K562 (cell line): Measurements from ENCODE around the gene MTA1. TPM values are rescaled to one million over a fixed set of nuclear protein-coding genes. Genes with fewer than 3 reads are reported as not detected.

Experiments
- ATAC-seq: fragments of 200-7000 bp; cut with Tn5 transposase; 3 replicates; pipeline ENCODE4 v1.9.1; 2020; ENCODE audit warnings: moderate library complexity
- BruUV-seq: library from RNA; stranded (reverse); fragments of 400-500 nt; replicated peaks from 2 replicates; lab custom pipeline; 2021; lab: Mats Ljungman, UMichigan
- CTCF ChIA-PET: fragments of 300-600 bp; formaldehyde crosslinking; extraction: SDS; loops from one replicate; lab custom pipeline; 2021; ENCODE audit warnings: low intra/inter-chr PET ratio; lab: Yijun Ruan, JAX
- POLR2A ChIA-PET: fragments of 300-600, 350-650 bp; sonication (Branson Sonifier 250); formaldehyde crosslinking; extraction: SDS; loops from one replicate; lab custom pipeline; 2021; ENCODE audit warnings: antibody characterized with exemption, inconsistent platforms; lab: Yijun Ruan, JAX
- DNase-seq, 4 experiments: peaks; one replicate each; pipeline versions ENCODE4 v3.0.0 to v3.0.0-alpha.2; 2011 to 2018; ENCODE audit warnings: low spot score in 3 of 4, mixed read lengths in 3 of 4; ENCODE audit errors: extremely low read depth in 1 of 4
- FAIRE-seq: peaks from 2 replicates; lab custom pipeline; 2011; peaks lifted over from hg19 to GRCh38; lab: Jason Lieb, UNC
- H2AFZ ChIP-seq: 2 replicates; pipeline ENCODE4 v1.6.0; 2011; ENCODE audit warnings: low read depth, low read length, control low read depth, inconsistent platforms
- H3K27ac ChIP-seq: fragments of 200-600 bp; 3 replicates; pipeline ENCODE4 v1.8.0; 2011; ENCODE audit warnings: low read depth, mild to moderate bottlenecking, control low read depth, inconsistent platforms, low read length, moderate library complexity, mixed read lengths; ENCODE audit errors: extremely low read depth
- H3K27me3 ChIP-seq, 2 experiments: fragments of 300-600 bp in 1 of 2; 2 replicates in 1 of 2; 3 replicates in 1 of 2; pipeline versions ENCODE4 v1.6.0 to v1.8.0; 2011; ENCODE audit warnings: inconsistent platforms in 2 of 2, low read length in 2 of 2, mild to moderate bottlenecking in 1 of 2, mixed read lengths in 1 of 2, moderate library complexity in 1 of 2; ENCODE audit not compliant: control insufficient read depth in 2 of 2, insufficient read depth in 2 of 2
- H3K36me3 ChIP-seq: fragments of 300-600 bp; 3 replicates; pipeline ENCODE4 v1.8.0; 2011; ENCODE audit warnings: mild to moderate bottlenecking, low read length, inconsistent platforms; ENCODE audit not compliant: control insufficient read depth, insufficient read depth
- H3K4me1 ChIP-seq, 2 experiments: fragments of 200-600 bp in 1 of 2; replicated peaks in 1 of 2; 2 replicates in 1 of 2; 3 replicates in 1 of 2; pipeline versions ENCODE4 v1.5.1 to v1.8.0; 2011; ENCODE audit warnings: inconsistent platforms in 2 of 2, low read length in 2 of 2, mild to moderate bottlenecking in 1 of 2, mixed read lengths in 1 of 2, moderate library complexity in 1 of 2; ENCODE audit not compliant: control insufficient read depth in 2 of 2, insufficient read depth in 2 of 2
- H3K4me2 ChIP-seq: 2 replicates; pipeline ENCODE4 v1.6.1; 2011; ENCODE audit warnings: low read length, control low read depth, inconsistent platforms, mixed read lengths; ENCODE audit not compliant: insufficient read depth
- H3K4me3 ChIP-seq: fragments of 200-600 bp; sonication (generic), shearing (Covaris generic); 2 replicates; pipeline ENCODE4 v1.5.1; 2016; ENCODE audit warnings: control low read depth, inconsistent platforms
- H3K79me2 ChIP-seq: fragments of 200-600 bp; 3 replicates; pipeline ENCODE4 v1.8.0; 2011; ENCODE audit warnings: low read length, inconsistent platforms; ENCODE audit not compliant: control insufficient read depth, insufficient read depth
- H3K9ac ChIP-seq, 2 experiments: 2 replicates each; pipeline versions ENCODE4 v1.6.0 to v1.6.1; 2011; ENCODE audit warnings: low read depth in 2 of 2, low read length in 2 of 2, control low read depth in 1 of 2, inconsistent platforms in 1 of 2, mild to moderate bottlenecking in 1 of 2, mixed read lengths in 1 of 2; ENCODE audit not compliant: insufficient read depth in 1 of 2
- H3K9me1 ChIP-seq: one replicate; pipeline ENCODE4 v1.6.0; 2011; ENCODE audit warnings: inconsistent platforms, mild to moderate bottlenecking, low read length, moderate library complexity; ENCODE audit not compliant: control insufficient read depth, insufficient read depth
- H3K9me3 ChIP-seq: replicated peaks from 2 replicates; pipeline ENCODE4 v1.5.1; 2011; ENCODE audit warnings: low read depth, low read length, inconsistent platforms; ENCODE audit not compliant: control insufficient read depth, insufficient read depth
- H4K20me1 ChIP-seq: replicated peaks from 2 replicates; pipeline ENCODE4 v1.6.1; 2011; ENCODE audit warnings: low read length, inconsistent platforms, mixed read lengths; ENCODE audit not compliant: control insufficient read depth, insufficient read depth
- CBFA2T3 ChIP-seq: fragments of 450-650 bp; IDR thresholded peaks from 2 replicates; pipeline ENCODE4 v1.6.1; 2017
- CREB3L1 ChIP-seq: fragments of 450-650 bp; IDR thresholded peaks from 2 replicates; pipeline ENCODE4 v1.6.1; 2014; ENCODE audit warnings: low read depth, mild to moderate bottlenecking, moderate library complexity, borderline replicate concordance
- GABPB2 ChIP-seq: fragments of 250-450 bp; sonication (Bioruptor Pico); conservative IDR thresholded peaks from 2 replicates; pipeline ENCODE4 v1.5.1; 2021; ENCODE audit warnings: mild to moderate bottlenecking
- HDAC6 ChIP-seq: IDR thresholded peaks from 2 replicates; pipeline ENCODE4 v1.6.1; 2012; ENCODE audit warnings: low read depth, mild to moderate bottlenecking, control low read depth, inconsistent platforms, low read length, moderate library complexity
- HMBOX1 ChIP-seq: sonication (generic); IDR thresholded peaks from 2 replicates; pipeline ENCODE4 v1.6.1; 2016
- HNRNPK ChIP-seq: fragments of 200-400 bp; formaldehyde crosslinking; IDR thresholded peaks from one replicate; pipeline ENCODE4 v1.6.1; 2018; ENCODE audit warnings: mild to moderate bottlenecking, low read depth, low read length; ENCODE audit not compliant: poor library complexity, severe bottlenecking
- KDM5B ChIP-seq: fragments of 200-600 bp; sonication (generic); IDR thresholded peaks from 2 replicates; pipeline ENCODE4 v1.6.1; 2012; ENCODE audit warnings: low read depth, mild to moderate bottlenecking, moderate library complexity, low read length, control low read depth, inconsistent platforms; ENCODE audit not compliant: insufficient replicate concordance
- MTA3 ChIP-seq: fragments of 450-650 bp; formaldehyde crosslinking; IDR thresholded peaks from 2 replicates; pipeline ENCODE4 v1.6.1; 2017; ENCODE audit warnings: mild to moderate bottlenecking, borderline replicate concordance
- NFE2L1 ChIP-seq: fragments of 450-650 bp; IDR thresholded peaks from 2 replicates; pipeline ENCODE4 v1.6.1; 2016; ENCODE audit warnings: missing genetic modification characterization, low read depth, mild to moderate bottlenecking, missing compliant biosample characterization, moderate library complexity, borderline replicate concordance
- PHB2 ChIP-seq: fragments of 450-650 bp; IDR thresholded peaks from 2 replicates; pipeline ENCODE4 v1.6.1; 2017; ENCODE audit warnings: low read depth
- RBM17 ChIP-seq: fragments of 200-400 bp; formaldehyde crosslinking; IDR thresholded peaks from 2 replicates; pipeline ENCODE4 v1.6.1; 2017; ENCODE audit warnings: low read depth, mild to moderate bottlenecking, low read length, borderline replicate concordance
- RFX1 ChIP-seq: fragments of 450-650 bp; IDR thresholded peaks from 2 replicates; pipeline ENCODE4 v1.6.1; 2016; ENCODE audit warnings: mild to moderate bottlenecking, moderate library complexity
- SMARCB1 ChIP-seq: IDR thresholded peaks from 2 replicates; pipeline ENCODE4 v1.6.1; 2011; ENCODE audit warnings: improper control_type of control experiment, low read depth; ENCODE audit not compliant: insufficient read length
- TRIM28 ChIP-seq: fragments of 450-650 bp; IDR thresholded peaks from 2 replicates; pipeline ENCODE4 v1.6.1; 2017
- ZNF143 ChIP-seq: sonication (generic); formaldehyde crosslinking; IDR thresholded peaks from 2 replicates; pipeline ENCODE4 v1.9.0; 2022; ENCODE audit warnings: mild to moderate bottlenecking, missing genetic modification reagents
- ZNF175 ChIP-seq: fragments of 200-800 bp; sonication (Bioruptor generic); IDR thresholded peaks from 2 replicates; pipeline ENCODE4 v1.6.1; 2016; ENCODE audit warnings: low read depth, mild to moderate bottlenecking, missing genetic modification characterization, missing compliant biosample characterization
- ZNF197 ChIP-seq: fragments of 200-800 bp; sonication (Bioruptor generic); IDR thresholded peaks from 2 replicates; pipeline ENCODE4 v1.6.1; 2016; ENCODE audit warnings: low read depth, missing genetic modification characterization, missing compliant biosample characterization
- ZNF347 ChIP-seq: fragments of 450-650 bp; formaldehyde crosslinking; IDR thresholded peaks from 2 replicates; pipeline ENCODE4 v1.4.0; 2020; ENCODE audit warnings: low read depth, mild to moderate bottlenecking, moderate library complexity
- ZNF589 ChIP-seq: fragments of 200-800 bp; sonication (Bioruptor generic); IDR thresholded peaks from 2 replicates; pipeline ENCODE4 v1.6.1; 2016; ENCODE audit warnings: low read depth, missing genetic modification characterization, missing compliant biosample characterization
- WGBS: fragments of 100-300 bp; shearing (Covaris generic); methylation state at CpG from one replicate; pipeline ENCODE4 v1.1.6; 2016; ENCODE audit warnings: low coverage, mixed read lengths; ENCODE audit not compliant: insufficient coverage; ENCODE audit errors: missing lambda C conversion rate; 5-methylcytosine and 5-hydroxymethylcytosine counted together
- in situ Hi-C: fragments of 300-500 bp; cut with MboI; formaldehyde crosslinking; loops from 4 replicates; pipeline ENCODE4 v1.15.0; 2018; ENCODE audit warnings: inconsistent platforms, mixed read lengths
- intact Hi-C: fragments of 100-400 bp; cut with micrococcal nuclease; formaldehyde crosslinking; loops from 2 replicates; pipeline ENCODE4 v1.14.2; 2022
- polyA plus RNA-seq, 8 experiments: library from polyadenylated mRNA; depleted of rRNA in 4 of 8; stranded (reverse) in 5 of 8; unstranded in 3 of 8; fragments of >200 nt; fragmentation: Nextera tagmentation in 2 of 8; fragmentation: Illumina TruSeq in 1 of 8; extraction: Ambion mirVana in 2 of 8; extraction: Trizol in 1 of 8; gene quantifications; 2 replicates each; pipeline versions ENCODE4 v1.2.1 to v1.2.3, GENCODE V29; 2011 to 2014; ENCODE audit warnings: inconsistent platforms in 1 of 8, missing spikeins in 1 of 8
- total RNA-seq, 7 experiments: library from RNA; depleted of rRNA in 6 of 7; stranded (reverse); fragments of >200 nt in 6 of 7; fragmentation: Illumina TruSeq in 2 of 7; extraction: Trizol in 2 of 7; gene quantifications; 2 replicates each; pipeline versions ENCODE4 v1.2.1 to v1.2.3, GENCODE V29; 2011 to 2021; ENCODE audit warnings: low replicate concordance in 1 of 7

Gene MTA1
- total and polyA plus RNA-seq, 9 of the 15 experiments (the other 6 are each of a cell fraction or from before 2014, with no cell fraction given): 0.13 to 118 (median 32.3) TPM

- no peak overlapping the region for H3K27ac ChIP-seq
- peak overlapping the region in 1 of 2 experiments; percentile 52; a peak in 2 of 4 replicates for H3K9ac ChIP-seq
- H3K9me3 ChIP-seq: no peaks in the 10 kb centered on the region
- DNase-seq (no peak), FAIRE-seq (no peak), ATAC-seq (no peak)
- CTCF ChIA-PET: no interaction called here
- no peak overlapping the region for H3K4me2 ChIP-seq
- H3K4me1 ChIP-seq: peaks cover 0 to 57% of the 10 kb centered on the region in 2 experiments; a peak in 2 of 5 replicates
- no peaks in the 10 kb centered on the region; the same call in 1 of the 2 replicates for H4K20me1 ChIP-seq
- TF ChIP-seq CBFA2T3 (no peak), ZNF143 (CRISPR knock-in tag) (no peak), PHB2 (no peak), HNRNPK (no peak), HDAC6 (no peak), ZNF589 (no peak), RBM17 (no peak), ZNF197 (no peak), MTA3 (no peak), ZNF347 (CRISPR knock-in tag) (no peak), ZNF175 (CRISPR knock-in tag) (no peak), TRIM28 (no peak), RFX1 (no peak), SMARCB1 (no peak), GABPB2 (CRISPR knock-in tag) (no peak), HMBOX1 (no peak), KDM5B (no peak), NFE2L1 (tag) (no peak), CREB3L1 (no peak)
- H2AFZ ChIP-seq: no peak overlapping the region
- H3K27me3 ChIP-seq: no peaks in the 10 kb centered on the region
- H3K9me1 ChIP-seq: no peaks in the 10 kb centered on the region
- H3K79me2 ChIP-seq: no peaks in the 10 kb centered on the region
- WGBS: 57% methylated on average over 10 of the region's 12 CpGs
- in situ Hi-C loops (no loop called here), intact Hi-C loops (no loop called here)
- no peak overlapping the region for H3K4me3 ChIP-seq
- no TSS peak for BruUV-seq
- H3K36me3 ChIP-seq: no peaks in the 10 kb centered on the region
- POLR2A ChIA-PET: interaction anchor here (0.5 kb wide), 1 partner anchor 14 kb away, joined by 3 read pairs; no protein-coding TSS in a partner anchor
These were observed 30.1 kb upstream of the MTA1 start for GRCh38 chr14:105389534-105389933.
